Measurements from ENCODE around the gene ZDHHC1. TPM values are rescaled to one million over a fixed set of nuclear protein-coding genes. Genes with fewer than 3 reads are reported as not detected.
"Not testable (repeated sequence)": the region's sequence is repeated elsewhere in the genome, so short reads cannot be mapped to it uniquely, and the experiment has no call there.

Gene ZDHHC1
- total RNA-seq, 1 experiment from 2014 or later: 21.5 TPM

DNA sequence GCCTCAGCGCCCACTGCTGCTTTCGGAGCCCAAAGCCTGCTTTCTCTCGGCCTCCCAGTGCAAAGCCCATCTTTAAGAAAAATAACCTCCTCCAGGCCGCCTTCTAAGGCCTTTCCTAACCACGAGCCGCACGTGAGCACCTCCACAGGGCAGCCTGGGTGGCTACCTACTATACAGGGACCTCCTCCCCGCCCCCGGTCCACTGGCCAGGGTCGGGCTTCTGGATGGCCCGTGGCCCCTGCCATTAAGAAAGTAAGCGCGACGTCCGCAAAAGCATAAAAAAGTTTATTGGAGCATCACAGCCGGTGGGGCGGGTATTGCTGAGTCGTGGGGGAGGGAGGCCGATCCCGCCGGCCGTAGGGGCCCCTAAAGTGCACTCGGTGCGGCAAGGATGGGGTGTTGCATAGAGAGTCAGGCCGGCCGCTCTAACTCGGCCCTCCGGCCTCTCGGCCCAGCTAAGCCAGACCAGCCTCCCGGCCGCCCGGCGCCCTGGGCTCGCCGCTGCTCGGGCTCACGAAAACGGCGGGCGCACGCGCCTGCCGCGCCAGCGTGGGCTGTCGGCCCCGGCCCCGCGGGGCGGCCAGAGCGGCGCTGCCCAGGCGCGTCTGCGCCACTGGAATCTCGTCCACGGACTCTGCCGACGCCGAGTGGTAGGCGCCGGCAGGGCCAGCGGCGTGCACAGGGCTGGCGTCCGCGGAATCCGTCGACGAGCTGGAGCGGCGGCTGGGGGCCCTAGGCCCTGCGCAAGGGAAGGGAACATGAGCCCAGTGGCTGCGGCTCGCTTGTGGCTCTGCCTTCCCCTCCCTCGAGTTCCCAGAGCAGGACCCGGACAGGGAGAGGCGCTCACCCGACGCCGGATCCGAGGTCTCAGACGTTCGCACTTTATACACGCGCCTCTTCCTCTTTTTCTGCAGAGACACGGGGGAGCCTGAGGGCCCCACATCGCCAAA is 21.8 kb downstream of the ZDHHC1 start:
- DNase-seq (ENCODE audit: low spot score): no peak

DNA sequence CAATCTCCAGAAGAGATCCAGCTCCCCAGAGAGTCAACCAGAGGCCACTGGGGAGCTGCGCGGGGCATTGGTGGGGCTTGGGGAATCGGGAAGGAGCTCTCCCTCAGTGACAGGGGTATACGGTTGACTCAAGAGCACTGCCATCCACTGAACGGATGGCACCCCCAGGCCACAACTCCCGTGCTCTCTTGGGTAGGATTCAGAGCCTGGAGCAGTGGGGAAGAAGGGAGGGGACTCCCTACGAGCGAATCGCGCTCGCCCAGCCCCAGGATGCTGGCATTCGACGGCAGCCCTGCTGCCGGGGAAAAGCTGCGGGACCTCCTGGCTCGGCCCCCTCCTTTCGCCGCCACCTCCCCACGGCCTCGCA is 22.5 kb downstream of the ZDHHC1 start:
- no peak for DNase-seq (ENCODE audit: low spot score)

DNA sequence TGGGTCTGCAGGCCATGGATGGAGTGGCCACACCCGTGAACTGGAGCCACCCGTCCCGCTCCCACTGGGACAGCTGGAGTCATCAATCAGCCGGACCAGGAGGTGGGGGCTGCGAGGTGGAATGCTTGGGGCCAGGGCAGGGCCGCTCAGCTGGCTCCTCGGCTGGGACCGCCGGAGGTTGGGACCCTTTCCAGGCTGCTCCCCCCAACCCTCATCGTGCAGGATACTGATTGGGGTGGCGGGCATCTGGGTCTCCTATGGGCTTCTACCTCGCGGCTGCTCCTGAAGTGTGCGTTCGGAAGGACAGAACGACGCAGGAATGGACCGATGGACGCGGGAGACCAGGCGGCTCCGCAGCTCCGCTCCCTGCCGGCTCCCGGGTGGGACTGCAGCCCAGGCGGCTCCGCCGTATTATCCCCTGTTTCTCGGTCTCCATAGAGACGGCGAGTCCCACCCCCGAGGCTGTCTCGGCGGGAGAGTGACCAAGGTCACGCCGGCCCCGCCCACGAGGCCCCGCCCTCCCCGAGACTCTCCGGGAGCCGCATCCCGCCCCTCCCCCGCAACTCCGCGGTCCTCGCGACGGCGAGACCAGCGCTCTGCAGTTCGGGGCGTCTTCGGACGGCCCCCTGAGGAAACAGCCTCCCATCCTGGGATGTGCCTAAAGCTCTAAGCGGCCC is 23.0 kb downstream of the ZDHHC1 start, which contains the start of gene TPPP3:
TSS of gene TPPP3 (minus strand) at position 388 of the 677 bp plus-strand sequence. CDS start 2,387 bp downstream, outside the sequence.
- DNase-seq (ENCODE audit: low spot score): peak; percentile 91

DNA sequence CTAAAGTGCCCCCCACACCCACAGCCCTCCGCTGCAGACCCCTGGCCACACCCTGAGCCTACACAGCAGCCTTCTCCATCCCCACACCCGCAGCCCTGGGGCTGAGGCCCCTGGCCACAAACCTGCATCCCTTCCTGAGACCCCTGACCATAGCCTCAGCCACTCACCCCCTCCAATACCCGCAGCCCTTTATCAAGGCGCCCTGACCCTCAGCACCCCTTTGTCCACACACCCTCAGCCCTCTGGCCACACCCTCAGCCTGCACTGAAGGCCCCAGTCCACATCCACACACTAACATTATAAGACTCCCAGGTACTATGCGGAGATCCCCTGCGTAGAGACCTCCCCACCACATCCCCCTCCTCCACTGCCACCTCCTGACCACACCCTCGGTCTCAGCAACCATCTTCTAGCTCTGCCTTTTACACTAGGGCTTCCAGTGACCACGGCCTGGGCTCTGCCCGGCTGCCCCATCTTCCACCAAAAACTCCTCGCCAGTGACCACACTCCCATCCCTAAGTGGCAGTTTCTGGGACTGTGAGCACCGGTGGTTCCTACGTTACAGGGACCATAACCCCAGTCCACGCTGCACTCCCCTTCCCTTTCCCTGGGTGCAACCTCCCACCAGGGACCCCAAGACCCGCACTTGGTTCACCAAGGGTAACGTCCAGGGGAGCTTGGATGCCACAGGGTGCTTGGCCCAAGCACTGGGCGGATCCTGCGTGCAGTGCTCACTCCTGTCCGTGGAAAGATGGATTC is 23.8 kb downstream of the ZDHHC1 start:
- no peak for DNase-seq (ENCODE audit: low spot score)

DNA sequence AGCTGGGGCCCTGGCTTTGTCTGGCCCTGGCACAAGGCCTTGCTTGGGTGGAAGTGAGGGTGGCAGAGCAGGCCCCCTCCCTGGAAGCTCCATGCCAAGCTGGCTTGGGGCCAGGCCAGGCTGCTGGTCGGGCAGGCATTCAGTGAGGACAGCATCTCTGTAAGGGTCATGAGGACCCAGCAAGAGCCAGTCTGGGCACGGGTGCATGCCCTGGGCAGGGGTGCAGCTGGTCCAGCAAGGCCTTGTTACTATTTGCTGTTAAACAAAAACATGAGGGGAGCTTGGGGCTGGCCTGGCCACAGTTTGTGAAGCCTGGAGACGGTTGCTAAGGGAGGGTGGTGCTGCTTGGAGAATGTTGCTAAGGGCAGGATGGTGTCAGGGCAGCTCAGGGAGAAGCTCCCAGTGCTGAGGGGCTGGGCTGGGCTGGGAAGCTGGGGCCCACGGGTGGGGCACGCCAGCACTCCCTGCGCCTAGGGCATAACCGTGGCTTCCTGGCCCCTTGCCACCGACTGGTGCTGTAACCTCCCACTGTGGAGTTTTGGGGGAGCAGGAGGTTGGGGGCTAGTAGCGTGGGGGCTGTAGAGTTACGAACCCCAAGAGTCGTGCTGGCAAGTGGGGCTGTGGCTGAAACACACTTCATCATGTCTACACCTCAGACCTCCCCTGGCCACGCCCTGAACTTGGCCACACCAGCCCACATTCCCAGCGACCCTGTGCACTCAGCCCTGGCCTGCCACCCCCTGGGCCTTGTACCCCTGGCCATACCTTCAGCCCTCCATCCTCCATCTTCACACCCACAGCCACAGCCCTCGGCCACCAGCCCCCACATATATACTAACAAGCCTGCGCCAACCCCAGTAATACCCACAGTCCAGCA is 24.6 kb downstream of the ZDHHC1 start:
- peak; percentile 82 for DNase-seq (ENCODE audit: low spot score)

DNA sequence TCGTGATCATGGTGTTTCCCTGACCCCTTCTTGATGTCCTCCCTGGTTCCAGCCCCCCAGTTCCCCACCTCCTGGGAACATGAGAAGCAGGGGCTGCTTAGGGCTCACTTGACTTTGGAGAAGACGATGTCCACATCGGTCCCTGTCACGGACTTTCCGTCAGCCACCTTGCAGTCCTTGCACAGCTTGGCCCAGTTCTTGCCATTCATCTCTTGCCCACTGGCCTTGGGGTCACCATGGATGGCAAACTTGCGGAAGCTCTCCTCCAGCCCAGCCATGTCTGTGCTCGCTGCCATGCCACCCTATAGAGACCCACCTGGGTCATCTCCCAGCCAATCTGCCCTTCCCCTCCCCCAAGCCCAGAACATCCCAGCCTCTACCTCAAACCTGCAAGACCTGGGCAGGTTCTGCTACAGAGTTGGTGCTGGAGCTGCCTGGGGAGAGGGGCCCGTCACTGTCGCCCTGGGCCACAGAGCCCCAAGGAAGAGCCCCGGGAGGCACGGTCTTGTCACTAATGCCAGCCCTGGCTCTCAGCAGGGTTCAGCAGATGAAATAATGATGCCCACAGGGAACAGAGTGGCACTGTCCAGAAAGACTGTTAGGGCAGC is 25.4 kb downstream of the ZDHHC1 start:
- DNase-seq (ENCODE audit: low spot score): no peak

DNA sequence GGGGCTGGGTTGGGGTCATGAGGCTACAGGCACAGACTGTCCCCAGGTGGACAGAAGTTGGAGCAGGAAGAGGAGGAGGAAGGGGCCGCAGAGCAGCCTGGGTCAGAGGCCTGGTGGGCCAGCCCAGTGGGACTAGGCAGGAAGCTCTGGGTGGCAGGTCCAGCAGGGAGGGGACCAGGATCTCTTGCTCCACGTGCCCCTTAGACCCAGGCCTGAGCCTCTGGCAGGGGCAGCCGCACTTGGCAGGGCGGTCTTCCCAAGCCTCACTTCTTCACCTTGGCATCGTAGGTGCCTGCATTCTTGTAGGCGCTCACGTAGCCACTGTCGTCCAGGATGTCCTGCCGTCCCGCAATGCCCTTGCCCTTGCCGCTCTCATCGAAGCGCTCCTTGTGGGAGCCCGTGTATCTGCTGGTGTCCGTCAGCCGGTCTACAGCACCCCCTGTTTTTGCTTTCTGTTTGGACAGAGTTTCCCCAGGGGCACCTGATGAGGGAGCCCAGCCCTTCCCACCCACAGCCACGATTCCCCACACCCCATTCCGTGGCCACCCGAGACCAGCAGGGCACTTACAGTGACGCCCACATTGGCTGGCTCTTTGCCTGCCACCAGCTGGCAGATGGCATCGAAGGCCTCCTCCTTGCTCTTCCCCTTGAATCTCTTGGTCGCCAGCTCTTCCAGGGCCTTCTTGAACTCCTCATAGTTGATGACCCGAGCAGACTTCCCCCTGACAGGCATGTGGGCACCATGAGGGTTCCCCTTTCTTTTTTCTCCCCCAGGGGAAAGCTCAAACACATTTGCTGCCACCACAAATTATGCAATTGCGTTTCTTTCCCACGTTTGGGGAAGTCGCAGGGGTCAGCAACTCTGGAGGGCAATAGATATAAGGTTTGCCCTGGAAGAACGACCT is 26.1 kb downstream of the ZDHHC1 start:
- DNase-seq (ENCODE audit: low spot score): no peak

DNA sequence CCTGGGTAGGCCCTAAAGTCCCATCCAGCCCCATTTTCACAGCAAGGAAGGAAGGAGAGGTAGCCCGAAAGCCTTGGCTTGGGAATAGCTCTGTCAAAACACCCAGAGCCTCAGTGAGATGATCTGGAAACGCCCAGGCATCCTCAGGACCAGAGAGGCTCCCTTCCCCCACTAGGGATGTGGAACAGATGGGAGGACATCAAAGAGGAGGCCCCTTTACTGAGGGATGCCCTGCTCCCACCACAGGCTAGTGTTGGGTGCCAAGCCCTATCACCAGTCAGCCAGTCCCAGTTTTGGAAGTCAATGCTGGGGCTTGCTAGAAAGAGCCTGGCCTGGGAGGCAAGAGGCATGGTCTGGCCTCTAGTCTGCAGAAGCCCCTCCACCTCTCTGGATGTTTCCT is 27.7 kb downstream of the ZDHHC1 start:
- DNase-seq (ENCODE audit: low spot score): no peak

DNA sequence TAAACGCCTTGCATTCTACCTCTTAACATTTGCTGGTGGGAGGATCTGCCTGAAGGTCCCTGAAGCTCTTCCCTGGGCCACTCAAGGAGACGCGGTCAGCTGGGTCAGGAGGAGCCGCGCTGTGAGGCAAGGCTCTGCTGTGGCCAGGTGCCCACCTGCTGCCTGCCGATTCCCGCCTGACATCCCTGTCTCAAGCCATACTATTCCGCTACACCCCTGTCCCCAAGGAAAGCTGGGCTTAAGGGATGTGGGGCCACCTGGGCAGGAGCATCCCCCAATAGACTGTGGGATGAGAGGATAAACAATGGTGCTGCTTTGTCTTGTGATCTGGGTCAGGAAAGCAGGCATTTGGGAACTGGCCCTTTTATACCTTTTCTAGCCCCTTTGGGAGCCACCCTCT is 28.1 kb downstream of the ZDHHC1 start:
- DNase-seq (ENCODE audit: low spot score): no peak

DNA sequence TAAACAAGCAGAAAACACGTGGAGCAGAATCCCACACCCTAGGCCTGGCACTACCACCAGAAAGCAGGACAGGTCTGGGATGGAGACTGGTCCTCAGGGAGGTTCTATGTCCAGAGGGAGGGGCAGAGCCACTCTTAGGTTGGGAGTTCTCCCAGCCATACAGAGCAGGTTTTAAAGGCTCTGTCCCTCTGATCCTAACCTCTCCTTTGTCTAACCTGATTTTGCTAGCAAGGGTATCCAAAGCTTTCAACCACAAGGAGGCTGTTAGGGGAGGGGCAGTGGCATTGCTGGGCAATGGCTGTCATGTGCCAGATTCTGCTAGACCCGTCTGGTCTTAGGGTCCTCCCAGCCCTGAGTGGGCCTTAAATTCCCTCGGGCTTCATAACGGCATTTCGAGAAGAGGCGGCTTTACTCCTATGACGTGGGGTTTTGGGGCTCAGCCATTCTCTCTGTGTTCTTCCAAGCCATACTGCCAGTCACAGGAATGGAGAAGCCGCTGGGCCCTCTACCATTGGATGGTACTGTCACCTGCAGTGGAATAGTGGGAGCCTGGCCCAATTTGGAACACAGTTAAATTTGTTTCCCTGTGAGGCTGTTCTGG is 28.7 kb downstream of the ZDHHC1 start:
- DNase-seq (ENCODE audit: low spot score): no peak

DNA sequence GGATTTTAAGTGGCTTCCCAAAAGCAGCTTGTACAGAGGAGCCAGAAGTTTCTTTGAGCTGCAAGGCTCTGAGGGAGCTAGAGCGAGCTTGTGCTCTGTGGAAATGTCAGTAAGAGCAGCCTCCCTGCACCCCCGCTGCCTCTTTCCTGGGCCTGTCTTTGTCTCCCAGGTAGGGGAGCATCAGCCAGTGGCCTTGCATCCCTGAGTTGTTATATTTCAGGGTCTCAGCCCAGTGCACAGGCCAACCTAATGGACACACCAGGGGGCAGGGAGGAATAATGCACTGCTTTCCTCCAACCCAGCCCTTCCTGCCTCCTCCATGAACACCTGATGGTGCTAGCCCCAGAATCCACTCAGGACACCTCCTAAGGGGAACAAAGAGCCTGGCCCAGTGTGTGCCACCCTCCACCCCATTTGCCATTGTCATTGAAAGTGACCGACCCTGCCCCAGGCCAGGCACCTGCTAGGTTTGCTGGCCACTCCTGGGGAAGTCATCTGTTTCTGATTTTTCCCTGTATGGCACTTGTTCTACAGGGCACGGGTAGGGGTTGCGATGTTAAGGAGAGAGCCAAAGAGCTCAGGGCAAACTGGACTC is 29.3 kb downstream of the ZDHHC1 start:
- DNase-seq (ENCODE audit: low spot score): no peak

DNA sequence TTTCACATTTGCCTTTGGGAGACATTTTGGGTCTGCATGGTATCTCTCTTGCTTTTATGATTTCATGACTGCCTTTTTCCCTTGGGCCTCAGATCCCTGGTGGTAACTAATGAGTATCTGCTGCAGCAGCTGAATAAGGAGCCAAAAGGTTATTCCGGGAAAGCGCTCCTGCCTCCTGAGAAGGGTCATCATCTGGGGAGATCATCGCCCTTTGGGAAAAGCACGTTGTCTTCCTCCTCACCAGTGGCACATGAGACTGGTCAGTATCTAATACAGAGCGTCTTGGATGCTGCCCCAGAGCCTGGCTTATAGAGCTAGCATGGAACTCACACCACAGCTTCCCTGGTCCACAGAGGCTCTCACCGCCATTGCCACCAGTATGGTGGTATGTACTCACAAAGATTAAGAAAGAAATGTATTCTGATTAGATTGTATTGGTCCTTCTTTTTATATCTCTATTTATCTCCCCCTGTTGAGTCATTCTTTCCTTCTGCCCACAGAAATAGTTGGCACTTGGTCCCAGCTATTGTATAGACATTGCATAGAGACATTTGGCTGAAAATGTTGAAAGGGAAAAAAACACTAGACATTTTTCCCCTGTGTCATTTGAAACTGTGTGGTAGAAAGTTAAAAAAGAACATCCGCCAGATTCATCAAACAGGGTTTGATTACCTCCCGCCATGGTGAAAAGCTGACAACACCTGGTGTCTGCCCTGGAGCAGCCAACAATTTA is 31.3 kb downstream of the ZDHHC1 start:
- no peak for DNase-seq (ENCODE audit: low spot score)

DNA sequence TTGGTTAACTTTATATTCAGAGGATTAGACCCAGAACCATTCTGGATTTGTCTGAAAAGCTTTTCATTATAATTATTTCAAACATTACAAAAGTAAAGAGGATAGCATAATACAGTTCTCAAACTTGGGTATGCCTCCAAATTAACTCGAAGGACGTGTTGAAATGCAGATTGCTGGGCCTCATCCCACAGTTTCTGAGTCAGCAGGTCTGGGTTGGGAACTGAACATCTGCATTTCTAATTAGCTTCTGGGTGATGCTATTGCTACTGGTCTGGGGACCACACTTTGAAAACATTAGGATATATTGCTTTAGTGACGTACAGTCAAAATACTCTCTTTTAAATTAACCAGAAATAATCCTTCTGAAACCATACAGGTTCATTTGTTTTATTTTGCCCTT is 33.0 kb downstream of the ZDHHC1 start:
- no peak for DNase-seq (ENCODE audit: low spot score)

DNA sequence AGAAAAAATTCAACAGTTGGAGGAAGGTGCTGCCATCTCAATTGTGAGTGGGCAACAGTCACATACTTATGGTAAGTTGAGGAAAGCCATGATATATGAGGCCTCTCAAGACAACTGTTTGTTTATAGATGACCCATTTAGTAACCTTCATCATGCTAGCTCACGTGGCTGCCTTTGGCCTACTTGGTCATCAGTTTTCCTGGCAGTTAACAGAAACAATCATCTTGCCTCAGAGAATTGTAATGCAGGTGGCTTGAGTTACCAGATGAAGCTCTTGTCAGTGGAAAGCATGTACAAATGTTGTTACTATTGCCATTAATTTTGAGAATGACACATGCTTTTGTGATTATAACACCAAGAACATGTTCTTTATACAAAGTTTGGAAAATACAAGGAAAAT is 37.6 kb downstream of the ZDHHC1 start:
- no peak for DNase-seq (ENCODE audit: low spot score)

DNA sequence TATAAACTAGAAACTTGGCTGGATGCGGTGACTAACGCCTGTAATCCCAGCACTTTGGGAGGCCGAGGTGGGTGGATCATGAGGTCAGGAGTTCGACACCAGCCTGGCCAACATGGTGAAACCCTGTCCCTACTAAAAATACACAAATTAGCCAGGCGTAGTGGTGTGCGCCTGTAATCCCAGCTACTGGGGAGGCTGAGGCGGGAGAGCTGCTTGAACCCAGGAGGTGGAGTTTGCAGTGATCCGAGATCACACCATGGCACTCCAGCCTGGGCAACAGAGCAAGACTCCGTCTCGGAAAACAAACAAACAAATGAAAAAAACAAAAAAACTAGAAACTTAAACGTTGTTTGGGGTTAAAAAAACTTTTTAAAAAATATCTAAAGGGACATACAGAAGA is 40.3 kb downstream of the ZDHHC1 start:
- not testable (repeated sequence) for DNase-seq (ENCODE audit: low spot score)

DNA sequence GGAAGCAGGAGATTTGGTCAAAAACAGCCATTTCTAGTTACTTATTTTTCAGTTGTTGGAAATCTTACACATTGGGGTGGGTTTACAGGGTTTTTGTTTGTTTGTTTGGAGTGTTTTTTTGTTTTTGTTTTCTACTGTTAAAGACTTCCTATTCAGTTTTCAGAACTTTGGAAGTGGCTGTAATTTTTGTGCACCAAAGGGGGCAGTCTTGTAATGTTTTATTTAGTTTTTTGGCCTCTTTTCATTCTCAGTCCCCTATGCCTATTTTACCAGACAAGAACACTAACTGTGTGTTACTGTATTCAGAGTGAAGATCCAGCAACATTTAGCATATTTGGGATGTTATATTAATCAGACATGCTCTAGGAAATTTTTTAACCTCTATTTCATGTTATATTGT is 43.6 kb downstream of the ZDHHC1 start:
- no peak for DNase-seq (ENCODE audit: low spot score)

DNA sequence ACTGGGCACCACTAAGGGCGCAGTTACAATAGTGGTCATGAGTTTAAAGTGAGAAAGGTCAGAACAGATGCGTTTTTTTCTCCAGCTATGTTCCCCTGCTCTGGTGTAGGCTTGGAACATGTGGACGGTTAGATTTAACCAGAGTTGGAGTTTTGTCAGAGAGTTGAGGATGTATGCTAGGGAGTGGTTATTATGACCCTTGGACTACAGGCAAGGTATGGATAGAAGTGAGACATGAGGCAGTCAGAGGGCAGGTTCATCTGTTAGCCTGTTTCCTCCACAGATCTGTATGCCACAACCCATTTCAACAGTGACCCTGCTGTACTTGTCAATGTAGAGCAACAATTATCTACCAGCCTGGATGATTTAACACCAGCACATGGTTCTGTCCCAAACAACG is 45.6 kb downstream of the ZDHHC1 start:
- no peak for DNase-seq (ENCODE audit: low spot score)

DNA sequence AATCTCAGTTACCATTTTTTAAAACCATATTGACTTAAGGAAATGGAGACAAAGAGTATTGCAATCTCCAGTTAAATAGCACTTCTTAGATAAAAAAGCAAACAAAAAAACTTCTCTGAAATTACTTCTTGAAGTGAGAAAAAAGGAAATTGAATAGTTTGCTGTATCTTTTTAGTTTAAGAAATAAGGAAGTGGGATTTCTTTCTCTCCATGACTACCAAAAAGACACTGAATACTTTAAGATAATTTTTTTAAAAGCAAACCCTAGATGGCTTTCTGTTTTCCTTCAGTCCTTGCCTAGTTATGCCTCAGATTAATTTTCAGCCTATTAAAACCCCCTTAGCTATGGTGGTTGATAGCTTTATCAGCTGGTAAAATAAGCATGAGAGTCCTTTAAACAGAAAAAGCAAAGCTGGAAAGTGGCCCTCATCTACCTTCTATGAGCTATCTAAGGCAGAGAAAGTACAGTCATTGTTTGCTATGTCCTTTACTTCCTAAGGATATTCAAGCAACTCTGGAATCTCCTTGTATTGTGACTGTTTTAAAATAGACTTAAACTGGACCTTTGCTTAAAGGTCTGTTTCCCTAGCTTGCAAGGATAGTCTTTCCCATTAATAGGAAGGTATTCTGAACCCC is 51.6 kb downstream of the ZDHHC1 start:
- DNase-seq (ENCODE audit: low spot score): peak; percentile 55
